ENCODE measurements around the gene RNF111. TPM values are rescaled to one million over a fixed set of nuclear protein-coding genes. Genes with fewer than 3 reads are reported as not detected.
"Not testable (repeated sequence)": the region's sequence is repeated elsewhere in the genome, so short reads cannot be mapped to it uniquely, and the experiment has no call there.

The RNF111 gene
- polyA plus RNA-seq, 2 donors: 7.6 to 9.7 TPM

GRCh38 chr15:59137566-59137965, 150.1 kb downstream of the RNF111 start:
- Histone ChIP-seq H3K9me3 (ENCODE audit: control insufficient read depth in 2 of 2, insufficient read depth in 1 of 2, low read depth in 1 of 2, low read length in 1 of 2) (no peaks in the 10 kb centered on the region), H3K27ac (ENCODE audit: low read depth in 2 of 2, low read length in 1 of 2) (no peak overlapping the region), H3K4me3 (ENCODE audit: low read depth in 1 of 2, low read length in 2 of 2) (no peak overlapping the region), H3K27me3 (ENCODE audit: control insufficient read depth in 1 of 2, insufficient read depth in 2 of 2, low read length in 2 of 2) (no peaks in the 10 kb centered on the region), H3K4me1 (ENCODE audit: control insufficient read depth in 2 of 2, insufficient read depth in 2 of 2, low read length in 1 of 2) (no peaks in the 10 kb centered on the region), H3K36me3 (ENCODE audit: control insufficient read depth in 2 of 2, insufficient read depth in 2 of 2, low read length in 1 of 2) (peaks cover 0 to 27% of the 10 kb centered on the region in 2 donors)
- 59 to 64% methylated on average over 2 of the region's 2 CpGs for WGBS, 2 donors

GRCh38 chr15:59138243-59138642, 150.8 kb downstream of the RNF111 start:
- no peaks in the 10 kb centered on the region for H3K27me3 ChIP-seq (ENCODE audit: control insufficient read depth in 1 of 2, insufficient read depth in 2 of 2, low read length in 2 of 2)
- H3K4me3 ChIP-seq (ENCODE audit: low read depth in 1 of 2, low read length in 2 of 2): no peak overlapping the region
- WGBS, 2 donors: 69 to 72% methylated on average over 7 of the region's 7 CpGs
- H3K4me1 ChIP-seq (ENCODE audit: control insufficient read depth in 2 of 2, insufficient read depth in 2 of 2, low read length in 1 of 2): no peaks in the 10 kb centered on the region
- H3K9me3 ChIP-seq (ENCODE audit: control insufficient read depth in 2 of 2, insufficient read depth in 1 of 2, low read depth in 1 of 2, low read length in 1 of 2): no peaks in the 10 kb centered on the region
- peaks cover 3 to 28% of the 10 kb centered on the region in 2 donors for H3K36me3 ChIP-seq (ENCODE audit: control insufficient read depth in 2 of 2, insufficient read depth in 2 of 2, low read length in 1 of 2)
- no peak overlapping the region for H3K27ac ChIP-seq (ENCODE audit: low read depth in 2 of 2, low read length in 1 of 2)

DNA sequence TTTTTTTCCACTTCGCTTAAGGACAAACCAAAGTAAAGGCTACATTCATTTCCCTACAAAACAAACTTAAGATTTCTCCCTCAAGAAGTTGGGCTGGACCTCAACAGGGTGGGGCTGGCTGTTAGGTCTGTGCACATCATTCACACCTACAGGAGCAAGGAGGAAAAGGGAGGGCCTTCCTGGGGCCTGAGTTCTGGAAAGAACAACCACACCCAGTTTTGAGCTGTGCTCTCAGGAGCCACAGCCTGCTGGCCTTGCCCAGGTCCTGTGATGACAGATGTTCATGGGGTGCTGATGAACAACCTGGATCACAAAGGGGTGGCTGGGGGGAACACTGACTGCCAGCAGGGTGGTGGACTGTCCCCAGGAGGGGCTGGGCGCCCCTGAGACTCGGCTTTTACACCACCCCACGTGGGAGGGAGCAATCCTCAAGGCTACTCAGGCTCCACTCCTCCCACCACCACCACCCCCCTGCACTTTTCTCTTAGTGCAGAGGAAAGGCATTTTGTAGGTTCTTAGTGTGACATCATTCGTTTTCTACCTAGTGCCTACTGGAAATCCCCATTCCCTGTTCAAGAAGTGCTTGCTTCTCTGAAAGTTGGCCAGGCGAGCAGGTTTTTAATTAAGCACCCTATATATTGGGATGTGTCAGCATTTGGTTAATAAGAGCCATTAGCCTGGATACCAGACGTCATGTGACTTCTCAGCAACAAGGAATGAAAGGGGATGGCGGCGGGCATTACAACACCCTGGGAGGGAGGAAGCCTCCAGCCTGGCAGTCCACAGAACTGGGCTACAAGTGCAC, 153.2 kb downstream of the RNF111 start:
- Histone ChIP-seq H3K27me3 (ENCODE audit: control insufficient read depth in 1 of 2, insufficient read depth in 2 of 2, low read length in 2 of 2) (no peaks in the 10 kb centered on the region), H3K9me3 (ENCODE audit: control insufficient read depth in 2 of 2, insufficient read depth in 1 of 2, low read depth in 1 of 2, low read length in 1 of 2) (no peaks in the 10 kb centered on the region), H3K27ac (ENCODE audit: low read depth in 2 of 2, low read length in 1 of 2) (peak overlapping the region in 1 of 2 donors; percentile 80), H3K36me3 (ENCODE audit: control insufficient read depth in 2 of 2, insufficient read depth in 2 of 2, low read length in 1 of 2) (peaks cover 6 to 14% of the 10 kb centered on the region in 2 donors), H3K4me3 (ENCODE audit: low read depth in 1 of 2, low read length in 2 of 2) (no peak overlapping the region), H3K4me1 (ENCODE audit: control insufficient read depth in 2 of 2, insufficient read depth in 2 of 2, low read length in 1 of 2) (no peaks in the 10 kb centered on the region)
- 76 to 82% methylated on average over 9 of the region's 9 CpGs for WGBS, 2 donors

DNA sequence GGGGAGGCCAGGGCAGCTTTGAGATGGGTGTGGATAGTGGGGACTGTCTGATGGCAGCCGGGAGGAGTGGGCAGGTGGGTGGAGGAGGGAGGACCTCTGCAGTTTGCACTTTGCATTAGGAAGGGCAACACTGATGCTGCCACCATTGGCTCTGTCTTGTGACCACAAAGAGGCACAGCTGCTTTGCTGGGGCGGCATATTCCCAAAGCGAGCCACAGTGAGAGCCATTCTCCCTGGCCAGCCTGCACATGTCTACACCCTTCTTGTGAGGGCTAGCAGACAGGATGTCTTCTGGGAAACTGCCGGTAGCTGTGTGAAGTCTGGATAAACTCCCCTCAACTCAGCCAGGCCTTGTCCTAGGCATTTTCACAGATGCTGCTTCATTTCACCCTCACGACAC, 155.8 kb downstream of the RNF111 start:
- no peaks in the 10 kb centered on the region for H3K27me3 ChIP-seq (ENCODE audit: control insufficient read depth in 1 of 2, insufficient read depth in 2 of 2, low read length in 2 of 2)
- WGBS, 2 donors: 88 to 95% methylated on average over 5 of the region's 5 CpGs
- H3K9me3 ChIP-seq (ENCODE audit: control insufficient read depth in 2 of 2, insufficient read depth in 1 of 2, low read depth in 1 of 2, low read length in 1 of 2): no peaks in the 10 kb centered on the region
- no peak overlapping the region for H3K27ac ChIP-seq (ENCODE audit: low read depth in 2 of 2, low read length in 1 of 2)
- H3K4me3 ChIP-seq (ENCODE audit: low read depth in 1 of 2, low read length in 2 of 2): no peak overlapping the region
- H3K36me3 ChIP-seq (ENCODE audit: control insufficient read depth in 2 of 2, insufficient read depth in 2 of 2, low read length in 1 of 2): peaks cover 6% of the 10 kb centered on the region in 2 donors
- H3K4me1 ChIP-seq (ENCODE audit: control insufficient read depth in 2 of 2, insufficient read depth in 2 of 2, low read length in 1 of 2): no peaks in the 10 kb centered on the region

GRCh38 chr15:59144594-59144993, 157.1 kb downstream of the RNF111 start:
- H3K36me3 ChIP-seq (ENCODE audit: control insufficient read depth in 2 of 2, insufficient read depth in 2 of 2, low read length in 1 of 2); H3K27me3 ChIP-seq (ENCODE audit: control insufficient read depth in 1 of 2, insufficient read depth in 2 of 2, low read length in 2 of 2); H3K9me3 ChIP-seq (ENCODE audit: control insufficient read depth in 2 of 2, insufficient read depth in 1 of 2, low read depth in 1 of 2, low read length in 1 of 2); H3K4me3 ChIP-seq (ENCODE audit: low read depth in 1 of 2, low read length in 2 of 2); H3K27ac ChIP-seq (ENCODE audit: low read depth in 2 of 2, low read length in 1 of 2); H3K4me1 ChIP-seq (ENCODE audit: control insufficient read depth in 2 of 2, insufficient read depth in 2 of 2, low read length in 1 of 2): not testable (repeated sequence)
- 79 to 87% methylated on average over 10 of the region's 10 CpGs for WGBS, 2 donors

Other genes with a start within 250 kb of the RNF111 start
- 10 to 100 TPM in 1 of 2 donors, 1 to 10 TPM in 1; 9.7 to 16.0 TPM for gene ADAM10, start 238.0 kb upstream of the RNF111 start, polyA plus RNA-seq
- gene MINDY2, start 216.4 kb upstream of the RNF111 start, polyA plus RNA-seq: 1 to 10 TPM; 3.3 to 5.8 TPM
- gene SLTM, start 54.0 kb upstream of the RNF111 start, polyA plus RNA-seq: 10 to 100 TPM; 57.6 to 62.7 TPM
- gene CCNB2, start 117.5 kb downstream of the RNF111 start, polyA plus RNA-seq: 10 to 100 TPM in 1 of 2 donors, 1 to 10 TPM in 1; 5.9 to 19.3 TPM
- gene LDHAL6B, start 219.2 kb downstream of the RNF111 start, polyA plus RNA-seq: not detected

Measured in esophagus (tissue), 2 donors.